ENCODE results near the gene CCSER1.

DNA sequence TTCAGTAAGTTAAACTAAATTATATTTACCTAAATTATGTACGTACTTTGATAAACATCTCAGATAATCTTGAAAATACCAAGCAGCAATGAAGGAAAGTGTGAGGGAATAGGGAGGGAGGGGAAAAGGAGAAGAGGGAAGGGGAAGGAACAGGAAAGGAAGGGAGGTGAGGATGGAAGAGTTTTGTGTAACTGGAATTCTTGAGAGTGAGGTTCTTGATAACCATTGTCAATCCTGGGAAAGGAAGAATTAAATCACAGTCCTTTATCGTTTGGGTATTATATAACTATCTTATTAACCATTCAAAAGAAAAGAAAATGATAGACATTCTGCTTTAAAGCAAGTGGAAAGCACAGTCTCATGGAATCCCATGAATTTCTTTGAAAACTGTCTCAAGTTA, 795.0 kb downstream of the CCSER1 start:
- no peak for TF ChIP-seq EZH2phosphoT487 (IDR thresholded peaks at IDR 0.05; ENCODE audit: low read depth, severe bottlenecking, unreplicated experiment)
- TF ChIP-seq, protein P1, sequence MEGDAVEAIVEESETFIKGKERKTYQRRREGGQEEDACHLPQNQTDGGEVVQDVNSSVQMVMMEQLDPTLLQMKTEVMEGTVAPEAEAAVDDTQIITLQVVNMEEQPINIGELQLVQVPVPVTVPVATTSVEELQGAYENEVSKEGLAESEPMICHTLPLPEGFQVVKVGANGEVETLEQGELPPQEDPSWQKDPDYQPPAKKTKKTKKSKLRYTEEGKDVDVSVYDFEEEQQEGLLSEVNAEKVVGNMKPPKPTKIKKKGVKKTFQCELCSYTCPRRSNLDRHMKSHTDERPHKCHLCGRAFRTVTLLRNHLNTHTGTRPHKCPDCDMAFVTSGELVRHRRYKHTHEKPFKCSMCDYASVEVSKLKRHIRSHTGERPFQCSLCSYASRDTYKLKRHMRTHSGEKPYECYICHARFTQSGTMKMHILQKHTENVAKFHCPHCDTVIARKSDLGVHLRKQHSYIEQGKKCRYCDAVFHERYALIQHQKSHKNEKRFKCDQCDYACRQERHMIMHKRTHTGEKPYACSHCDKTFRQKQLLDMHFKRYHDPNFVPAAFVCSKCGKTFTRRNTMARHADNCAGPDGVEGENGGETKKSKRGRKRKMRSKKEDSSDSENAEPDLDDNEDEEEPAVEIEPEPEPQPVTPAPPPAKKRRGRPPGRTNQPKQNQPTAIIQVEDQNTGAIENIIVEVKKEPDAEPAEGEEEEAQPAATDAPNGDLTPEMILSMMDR (IDR thresholded peaks at IDR 0.05; ENCODE audit: poor library complexity): no peak

Data from hepatocyte (in vitro differentiated cells).